MG63 (cell line): ENCODE data around the gene BPGM. TPM values are rescaled to one million over a fixed set of nuclear protein-coding genes. Genes with fewer than 3 reads are reported as not detected.

ENCODE experiments used
- DNase-seq: peaks from one replicate; pipeline ENCODE4 v3.0.0-alpha.2; 2020
- H3K27me3 ChIP-seq: fragments of 250-450 bp; sonication (Bioruptor Pico); 2 replicates; pipeline ENCODE4 v1.5.1; 2020; ENCODE audit warnings: mild to moderate bottlenecking, moderate library complexity
- H3K36me3 ChIP-seq: fragments of 250-450 bp; sonication (Bioruptor Pico); 2 replicates; pipeline ENCODE4 v1.5.1; 2020; ENCODE audit warnings: mild to moderate bottlenecking, moderate library complexity
- H3K4me3 ChIP-seq: fragments of 250-450 bp; sonication (Bioruptor Pico); 2 replicates; pipeline ENCODE4 v1.5.1; 2020; ENCODE audit warnings: mild to moderate bottlenecking, moderate library complexity
- H3K9me3 ChIP-seq: fragments of 250-450 bp; sonication (Bioruptor Pico); 2 replicates; pipeline ENCODE4 v1.5.1; 2020; ENCODE audit warnings: mild to moderate bottlenecking, moderate library complexity
- total RNA-seq: library from RNA; depleted of rRNA; stranded (reverse); fragments of >200 nt; shearing (Covaris generic); gene quantifications from 2 replicates; pipeline ENCODE4 v1.2.3, GENCODE V29; 2014; ENCODE audit warnings: low replicate concordance

BPGM gene
- total RNA-seq, 1 experiment from 2014 or later, result 9.6 TPM

DNA sequence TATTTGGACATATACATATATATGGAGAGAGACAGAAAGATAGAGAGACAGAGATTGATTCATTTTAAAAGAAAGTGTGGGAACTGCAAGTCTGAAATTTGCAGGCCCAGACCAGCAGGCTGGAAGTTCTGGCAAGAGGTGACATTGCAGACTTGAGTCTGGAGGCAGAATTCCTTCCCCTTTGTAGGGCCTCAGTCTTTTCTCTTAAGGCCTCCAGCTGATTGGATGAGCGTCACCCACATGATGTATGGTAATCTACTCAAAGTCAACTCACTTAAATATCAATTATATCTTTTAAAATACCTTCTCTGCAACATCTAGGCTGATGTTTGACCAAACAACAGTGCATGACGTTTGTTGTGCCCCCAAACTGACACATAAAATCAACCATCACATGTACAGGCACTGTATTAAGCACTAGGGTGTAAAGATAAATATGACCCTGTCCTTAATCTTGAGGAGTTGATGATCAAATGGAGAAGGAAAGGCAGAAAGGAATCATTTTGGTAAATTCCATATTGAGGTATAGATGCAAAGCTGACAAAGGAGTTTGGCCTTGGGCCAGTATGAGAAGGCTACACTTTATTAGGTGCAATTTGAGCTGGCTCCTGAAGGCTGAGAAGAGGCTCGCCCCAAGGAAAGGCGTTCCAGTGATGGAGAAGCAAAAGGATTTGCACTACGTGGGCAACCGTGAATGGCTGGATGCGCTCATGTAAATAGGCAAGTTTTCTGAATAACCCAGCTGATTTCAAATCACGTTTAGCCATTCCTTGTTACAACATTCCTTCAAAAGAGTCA, 52.6 kb downstream of the BPGM start:
- H3K9me3 ChIP-seq, result no peaks in the 10 kb centered on the region
- H3K27me3 ChIP-seq, result no peaks in the 10 kb centered on the region
- DNase-seq, result no peak
- no peaks in the 10 kb centered on the region for H3K36me3 ChIP-seq
- H3K4me3 ChIP-seq, result no peak overlapping the region

DNA sequence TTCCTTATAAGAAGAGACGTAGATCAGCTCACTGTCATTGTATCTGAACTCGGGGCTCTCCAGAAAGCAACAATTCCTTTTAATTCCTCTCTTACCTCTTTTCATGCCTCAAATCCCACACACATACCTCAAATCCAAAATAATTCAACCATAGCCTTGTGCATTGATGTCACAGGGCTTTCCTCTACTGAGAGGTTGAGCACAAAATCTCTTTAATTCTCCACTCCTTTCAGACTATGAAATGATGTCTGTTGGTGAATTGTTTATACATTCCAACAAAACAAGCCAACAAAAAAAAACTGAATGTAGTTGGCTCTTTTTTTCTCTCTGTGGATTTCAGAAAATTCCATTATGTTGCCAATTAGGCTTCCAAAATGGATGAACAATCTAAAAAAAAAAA, 53.2 kb downstream of the BPGM start:
- Histone ChIP-seq H3K27me3 (no peaks in the 10 kb centered on the region), H3K36me3 (no peaks in the 10 kb centered on the region), H3K9me3 (no peaks in the 10 kb centered on the region), H3K4me3 (no peak overlapping the region)
- DNase-seq, result no peak

DNA sequence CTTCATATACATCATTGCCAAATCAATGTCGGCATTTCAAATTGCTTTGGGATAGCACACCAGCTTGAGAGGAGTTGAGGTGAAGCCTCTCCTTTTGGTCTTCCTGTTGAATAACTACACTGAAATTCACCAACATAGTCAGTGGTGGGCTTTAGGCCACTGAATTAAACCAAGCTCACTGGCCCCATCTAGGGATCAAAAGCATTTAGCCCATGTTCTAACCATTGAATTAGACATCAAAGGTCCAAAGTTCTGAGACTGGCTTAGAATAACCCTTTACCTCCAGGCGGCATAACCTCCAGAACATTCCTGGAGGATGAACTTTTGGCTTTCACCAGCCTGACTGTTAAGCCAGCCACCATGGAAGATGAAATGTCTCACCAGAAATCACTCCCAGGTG, 54.6 kb downstream of the BPGM start:
- no peak for DNase-seq
- no peak overlapping the region for H3K4me3 ChIP-seq
- H3K27me3 ChIP-seq, result no peaks in the 10 kb centered on the region
- no peaks in the 10 kb centered on the region for H3K36me3 ChIP-seq
- H3K9me3 ChIP-seq, result no peaks in the 10 kb centered on the region

DNA sequence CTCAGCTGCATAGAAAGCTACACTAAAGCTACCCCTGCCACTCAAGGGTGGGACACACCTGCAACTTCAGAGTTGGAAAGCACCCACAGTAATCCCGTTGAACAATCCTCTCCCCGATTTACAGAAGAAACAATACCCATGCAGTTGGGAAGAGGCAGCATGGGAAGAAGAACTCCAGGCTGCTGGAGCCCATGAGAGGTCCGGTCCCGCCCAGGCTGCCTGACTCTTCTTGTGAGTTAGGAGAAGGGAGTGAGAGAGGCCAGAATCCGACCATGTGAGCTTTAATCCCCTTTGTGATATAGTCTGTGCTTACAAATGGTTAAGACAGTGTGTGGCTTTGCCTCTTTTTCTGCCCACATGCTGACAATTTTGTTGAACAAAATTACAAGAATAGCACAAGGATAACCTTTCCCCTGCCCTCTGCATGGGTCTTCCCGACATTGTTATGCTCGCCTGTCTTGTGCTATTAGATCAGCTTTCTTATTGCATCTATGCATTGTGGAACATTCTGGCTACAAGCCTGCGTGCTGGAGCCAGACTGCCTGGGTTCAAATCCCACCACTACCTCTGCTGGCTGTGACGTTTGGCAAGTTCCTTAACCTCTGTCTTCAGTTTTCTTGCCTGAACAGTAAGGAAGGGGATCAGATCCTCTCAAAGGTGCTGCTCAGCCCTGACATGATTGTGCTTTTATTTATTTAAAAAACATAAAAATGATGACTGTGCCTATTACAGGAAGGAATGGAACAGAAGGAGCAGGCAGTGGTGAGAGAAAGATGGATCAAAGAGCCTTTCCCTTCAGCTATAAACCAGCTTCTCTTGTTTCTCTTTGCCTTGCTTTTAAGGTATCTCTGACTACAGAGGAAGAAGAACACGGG, 56.0 kb downstream of the BPGM start:
- DNase-seq, result no peak
- no peaks in the 10 kb centered on the region for H3K9me3 ChIP-seq
- H3K4me3 ChIP-seq, result no peak overlapping the region
- H3K36me3 ChIP-seq, result no peaks in the 10 kb centered on the region
- H3K27me3 ChIP-seq, result no peaks in the 10 kb centered on the region

DNA sequence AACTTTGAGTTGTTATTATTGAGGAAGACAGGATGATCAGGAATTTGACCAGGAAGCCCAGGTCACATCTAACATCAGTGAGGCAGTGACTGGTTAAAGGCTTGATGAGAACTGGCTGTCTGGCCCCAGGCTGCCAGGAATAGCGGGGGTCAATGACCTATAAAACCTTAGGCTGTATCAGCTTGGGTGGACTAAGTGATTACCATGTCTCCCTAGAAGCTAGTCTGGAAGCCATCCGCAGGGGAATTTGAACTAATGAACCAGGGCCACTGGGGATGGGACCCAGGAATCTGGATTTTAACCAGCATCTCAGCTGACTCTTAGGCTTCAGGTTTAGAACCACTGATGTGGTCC, 56.6 kb downstream of the BPGM start:
- DNase-seq, result no peak
- Histone ChIP-seq H3K9me3 (no peaks in the 10 kb centered on the region), H3K36me3 (no peaks in the 10 kb centered on the region), H3K4me3 (no peak overlapping the region), H3K27me3 (no peaks in the 10 kb centered on the region)

DNA sequence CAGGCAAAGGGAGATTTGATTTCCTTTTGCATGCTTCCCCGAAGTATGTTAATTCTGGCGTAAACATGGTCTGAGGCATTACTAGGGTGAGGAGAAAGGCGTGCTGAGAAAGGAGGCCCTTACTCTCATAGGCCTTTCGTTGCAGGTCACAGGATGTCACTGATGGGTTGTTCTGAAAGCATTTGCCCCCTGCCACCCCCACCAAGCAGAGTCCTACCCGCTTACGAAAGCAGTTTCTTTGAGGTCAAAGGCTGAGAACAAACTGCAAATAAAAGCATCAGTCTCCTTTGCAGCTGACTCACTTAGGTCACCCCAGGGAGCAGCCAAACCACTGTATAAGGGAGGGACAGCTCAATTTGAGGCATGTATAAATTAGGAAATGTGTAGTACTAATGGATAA, 57.1 kb downstream of the BPGM start:
- Histone ChIP-seq H3K4me3 (no peak overlapping the region), H3K27me3 (no peaks in the 10 kb centered on the region), H3K9me3 (no peaks in the 10 kb centered on the region), H3K36me3 (no peaks in the 10 kb centered on the region)
- DNase-seq, result no peak

DNA sequence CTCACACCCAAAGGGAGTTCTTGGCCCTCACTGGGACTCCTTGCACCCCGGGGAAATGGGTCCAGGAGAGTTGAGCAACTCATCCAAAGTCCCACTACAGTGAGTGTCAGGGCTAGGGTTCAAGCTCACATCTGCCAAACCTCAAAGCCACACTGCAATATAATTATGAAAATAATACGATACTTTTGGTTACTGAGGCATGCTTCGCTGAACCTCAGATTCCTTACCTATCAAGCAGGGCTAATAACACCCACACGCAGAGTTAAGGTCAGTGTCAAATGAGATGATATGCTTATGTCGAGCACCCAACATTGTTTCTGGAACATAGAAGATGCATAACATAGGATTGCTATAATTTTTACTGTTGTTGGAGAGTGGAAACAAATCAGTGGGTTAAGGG, 58.2 kb downstream of the BPGM start:
- H3K9me3 ChIP-seq, result no peaks in the 10 kb centered on the region

DNA sequence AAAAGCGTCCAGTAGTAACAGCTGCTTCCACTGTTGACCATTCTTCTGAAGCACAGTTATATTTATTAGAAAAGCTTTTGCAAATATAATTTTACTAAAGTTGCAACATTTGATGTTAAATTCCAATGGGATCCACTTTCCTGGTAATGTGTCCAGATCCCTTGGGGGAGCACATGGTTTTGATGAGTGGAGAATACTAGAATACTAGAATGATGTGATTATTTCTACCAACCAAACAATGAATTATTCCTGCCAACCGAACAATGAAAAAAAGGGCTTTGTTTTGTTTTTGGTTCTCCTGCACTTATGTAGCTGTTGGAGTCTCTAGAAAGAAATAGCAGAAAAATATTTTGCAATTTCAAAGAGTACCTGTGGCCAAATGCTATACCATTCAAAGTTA, 59.1 kb downstream of the BPGM start:
- H3K4me3 ChIP-seq, result no peak overlapping the region
- no peaks in the 10 kb centered on the region for H3K36me3 ChIP-seq
- no peak for DNase-seq
- no peaks in the 10 kb centered on the region for H3K27me3 ChIP-seq
- H3K9me3 ChIP-seq, result no peaks in the 10 kb centered on the region

More for the DNA sequence above, 58.2 kb downstream of the BPGM start:
- no peak for DNase-seq
- Histone ChIP-seq H3K36me3 (no peaks in the 10 kb centered on the region), H3K4me3 (no peak overlapping the region), H3K27me3 (no peaks in the 10 kb centered on the region)

DNA sequence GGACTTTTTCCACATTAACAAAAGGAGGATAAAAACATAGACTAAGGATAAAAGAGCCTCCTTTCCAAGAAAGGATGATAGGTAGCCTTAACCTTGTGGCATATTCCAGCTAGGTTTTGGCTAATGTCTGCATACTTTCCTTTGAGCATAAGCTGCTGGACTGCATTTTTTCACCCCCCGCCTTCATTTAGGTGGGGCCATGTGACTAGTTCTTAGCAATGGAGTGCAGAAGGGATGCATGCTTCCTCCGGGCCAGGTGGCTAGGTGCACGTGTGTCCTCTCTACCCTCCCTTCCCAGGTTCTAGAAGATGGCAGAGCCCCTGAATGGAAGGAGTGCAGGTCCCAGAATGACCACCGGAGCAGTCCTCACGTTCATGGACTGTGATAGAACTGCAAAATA, 59.8 kb downstream of the BPGM start:
- H3K9me3 ChIP-seq, result no peaks in the 10 kb centered on the region
- DNase-seq, result no peak
- no peaks in the 10 kb centered on the region for H3K36me3 ChIP-seq
- no peaks in the 10 kb centered on the region for H3K27me3 ChIP-seq
- H3K4me3 ChIP-seq, result no peak overlapping the region

DNA sequence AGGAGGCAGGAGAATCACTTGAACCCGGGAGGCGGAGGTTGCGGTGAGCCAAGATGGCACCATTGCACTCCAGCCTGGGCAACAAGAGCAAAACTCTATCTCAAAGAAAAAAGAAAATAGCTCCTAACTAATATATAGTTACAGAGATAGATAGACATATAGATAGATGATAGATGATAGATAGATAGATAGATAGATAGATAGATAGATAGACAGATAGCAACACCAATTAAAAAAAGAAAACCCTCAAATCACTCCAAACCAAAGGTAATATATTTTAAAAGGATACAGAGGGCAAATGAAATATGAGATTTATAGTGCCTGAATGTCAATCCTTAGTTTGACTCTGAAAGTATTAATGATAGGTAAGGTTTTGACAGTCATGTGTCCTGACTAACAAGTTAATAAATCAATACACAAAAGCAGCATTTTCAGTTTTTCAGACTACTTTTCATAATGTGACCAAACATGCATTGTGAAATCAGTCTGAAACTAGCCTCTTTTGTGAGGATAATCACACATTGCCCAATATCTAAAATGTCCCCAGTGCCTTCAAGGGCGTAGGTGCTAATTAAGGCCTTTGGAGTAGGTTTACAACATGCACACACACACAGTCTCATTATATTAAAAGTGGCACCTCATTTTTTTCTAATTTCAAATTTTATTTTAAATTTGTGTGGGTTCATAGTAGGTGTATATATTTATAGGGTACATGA, 61.2 kb downstream of the BPGM start:
- DNase-seq, result no peak
- Histone ChIP-seq H3K27me3 (no peaks in the 10 kb centered on the region), H3K36me3 (no peaks in the 10 kb centered on the region), H3K9me3 (no peaks in the 10 kb centered on the region), H3K4me3 (no peak overlapping the region)

DNA sequence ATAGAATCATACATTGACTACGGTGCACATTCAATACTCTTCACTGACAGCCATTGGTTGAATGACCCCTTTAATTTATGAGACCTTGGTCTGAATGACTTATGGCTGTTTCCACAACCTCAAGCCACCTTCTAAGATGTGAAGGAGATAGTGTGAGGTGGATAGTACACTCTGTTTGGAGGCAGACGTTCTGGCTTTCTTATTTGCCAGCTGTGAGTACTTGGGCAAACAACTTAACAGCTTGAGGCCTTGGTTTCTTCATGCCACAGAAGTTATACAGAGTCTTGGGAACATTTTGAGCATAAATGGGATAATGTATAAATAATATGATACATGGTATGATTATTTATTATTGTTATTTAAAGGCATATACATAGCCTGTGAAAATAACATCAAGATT, 62.0 kb downstream of the BPGM start:
- Histone ChIP-seq H3K9me3 (no peaks in the 10 kb centered on the region), H3K4me3 (no peak overlapping the region), H3K36me3 (no peaks in the 10 kb centered on the region), H3K27me3 (no peaks in the 10 kb centered on the region)
- DNase-seq, result no peak

DNA sequence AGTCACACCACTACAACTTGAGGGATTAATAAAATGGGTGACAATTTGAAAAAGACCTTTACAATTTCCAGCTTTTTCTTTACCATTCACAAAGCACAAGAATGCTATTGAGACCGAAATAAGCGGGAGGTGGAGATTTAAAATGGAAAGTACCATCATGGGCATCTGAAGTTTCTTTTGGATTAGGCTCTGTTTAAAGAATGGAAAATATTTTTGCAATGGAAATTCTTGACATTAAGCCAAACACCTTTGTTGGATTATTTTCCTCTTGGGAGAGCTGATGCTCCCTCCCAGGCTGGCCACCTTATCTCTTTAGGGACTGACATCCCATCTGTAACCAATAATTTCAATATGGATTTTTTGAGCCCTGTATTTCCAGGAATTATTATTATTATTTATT, 62.5 kb downstream of the BPGM start:
- H3K9me3 ChIP-seq, result no peaks in the 10 kb centered on the region
- no peaks in the 10 kb centered on the region for H3K36me3 ChIP-seq
- DNase-seq, result no peak
- no peak overlapping the region for H3K4me3 ChIP-seq
- H3K27me3 ChIP-seq, result no peaks in the 10 kb centered on the region

DNA sequence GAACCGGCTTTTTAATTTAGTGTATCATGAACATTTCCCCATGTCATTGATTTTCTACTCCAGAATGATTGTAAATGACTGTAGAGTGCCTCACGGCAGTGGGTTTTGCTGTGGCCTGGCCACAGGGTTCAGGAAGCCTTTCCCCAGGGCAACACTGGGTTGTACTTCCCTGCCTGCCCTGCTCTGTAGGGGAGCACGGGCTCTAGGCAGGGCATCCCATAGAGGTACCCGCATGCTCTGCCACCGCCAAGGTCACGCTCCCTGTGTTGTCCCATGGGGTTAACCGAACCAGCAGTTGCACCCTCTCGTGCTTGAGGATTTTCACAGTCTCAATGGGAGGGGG, 63.8 kb downstream of the BPGM start:
- no peaks in the 10 kb centered on the region for H3K36me3 ChIP-seq
- no peaks in the 10 kb centered on the region for H3K27me3 ChIP-seq
- no peak for DNase-seq
- no peaks in the 10 kb centered on the region for H3K9me3 ChIP-seq
- no peak overlapping the region for H3K4me3 ChIP-seq

DNA sequence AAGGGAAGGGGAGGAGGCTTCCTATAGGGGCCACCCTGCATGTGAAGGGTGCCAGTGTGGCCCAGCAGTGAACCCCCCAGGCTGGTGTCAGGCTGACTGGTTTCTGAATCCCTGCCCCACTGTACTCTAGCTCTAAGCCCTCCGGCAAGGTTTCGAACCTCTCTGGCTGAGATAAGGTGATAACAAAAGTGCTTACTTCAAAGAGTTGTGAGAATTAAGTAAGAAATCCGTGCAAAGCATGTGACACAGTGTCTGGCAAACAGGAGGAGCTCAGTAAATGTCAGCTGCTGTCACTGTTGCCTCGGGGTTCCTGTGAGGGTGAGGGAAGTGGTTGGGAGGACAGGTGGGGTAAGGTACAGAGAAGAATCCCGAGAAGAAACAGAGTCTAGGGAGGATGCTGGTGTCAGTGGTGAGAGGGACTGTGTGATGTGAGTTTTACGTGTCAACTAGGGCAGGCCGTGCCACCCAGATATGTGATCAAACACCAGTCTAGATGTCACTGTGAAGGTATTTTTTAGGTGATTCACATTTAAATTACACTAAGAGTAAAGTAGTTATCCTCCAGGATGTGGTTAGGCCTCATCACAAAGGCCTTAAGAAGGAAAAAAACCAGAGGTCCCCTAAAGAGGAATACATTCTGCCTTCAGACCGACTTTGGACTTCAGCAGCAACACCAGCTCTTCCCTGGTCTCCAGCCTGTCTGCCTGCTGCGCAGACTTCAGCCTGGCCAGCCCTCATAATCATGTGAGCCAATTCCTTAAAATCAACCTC, 64.4 kb downstream of the BPGM start:
- Histone ChIP-seq H3K36me3 (no peaks in the 10 kb centered on the region), H3K4me3 (no peak overlapping the region), H3K27me3 (no peaks in the 10 kb centered on the region), H3K9me3 (no peaks in the 10 kb centered on the region)
- DNase-seq, result no peak

DNA sequence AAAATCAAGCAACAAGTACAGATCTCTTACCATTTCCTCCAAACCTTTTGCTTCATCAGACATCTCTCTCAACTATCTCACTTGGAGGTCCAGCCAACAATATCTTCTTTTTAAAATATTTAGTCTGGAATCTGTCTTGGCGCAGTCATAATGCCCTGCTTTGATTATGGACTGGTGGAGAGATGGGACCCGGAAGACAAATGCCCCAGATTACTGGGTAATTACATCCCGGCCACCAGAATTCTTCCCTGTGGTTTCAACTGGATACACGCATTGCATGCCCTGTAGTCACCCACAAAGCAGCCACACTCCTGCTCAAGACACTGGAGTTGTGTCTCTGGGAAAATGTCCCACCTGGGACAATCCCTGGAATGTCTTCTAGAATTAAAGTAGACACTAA, 65.5 kb downstream of the BPGM start:
- H3K27me3 ChIP-seq, result no peaks in the 10 kb centered on the region
- no peak for DNase-seq
- no peaks in the 10 kb centered on the region for H3K36me3 ChIP-seq
- H3K4me3 ChIP-seq, result no peak overlapping the region
- H3K9me3 ChIP-seq, result no peaks in the 10 kb centered on the region

DNA sequence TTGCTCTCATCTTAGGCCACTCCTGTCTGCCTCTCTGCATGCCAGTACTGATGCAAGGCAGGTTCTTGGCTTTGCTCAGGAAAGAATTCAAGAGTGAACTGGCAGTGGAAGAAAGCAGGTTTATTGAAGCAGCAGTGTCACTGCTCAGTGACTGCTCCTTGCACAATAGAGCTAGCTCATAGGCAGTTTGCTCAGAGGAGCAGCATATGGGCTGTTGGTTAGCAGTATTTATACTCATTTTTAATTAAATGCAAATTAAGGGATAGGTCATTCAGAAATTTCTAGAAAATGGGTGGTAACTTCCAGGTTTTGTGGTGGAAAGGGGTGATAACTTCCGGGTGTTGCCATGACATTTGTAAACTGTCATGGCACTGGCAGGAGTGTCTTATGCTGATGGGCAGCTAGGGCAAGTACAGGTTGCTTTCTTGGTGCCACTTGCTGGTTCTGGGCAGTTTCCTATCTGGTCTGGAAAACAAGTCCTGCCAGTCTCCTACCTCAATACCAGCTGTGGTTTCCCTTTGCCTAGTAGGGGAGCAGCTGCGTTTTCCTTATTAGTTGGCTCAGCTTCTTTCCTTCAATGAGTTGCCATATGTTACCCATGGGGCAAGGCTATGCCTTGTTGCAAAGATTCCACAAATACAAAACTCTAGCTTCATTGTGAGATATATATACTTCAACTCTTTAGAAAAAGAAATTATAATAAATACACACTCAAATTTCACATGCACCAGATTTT, 68.0 kb downstream of the BPGM start:
- H3K9me3 ChIP-seq, result no peaks in the 10 kb centered on the region
- no peaks in the 10 kb centered on the region for H3K36me3 ChIP-seq
- DNase-seq, result no peak
- H3K27me3 ChIP-seq, result no peaks in the 10 kb centered on the region
- no peak overlapping the region for H3K4me3 ChIP-seq
